CD4-positive, alpha-beta T cell treated with Interleukin-15 for 4 hours (primary cell): ENCODE results near the gene CDK18.

ENCODE experiments used
- DNase-seq: peaks from one replicate; pipeline ENCODE4 v3.0.0-alpha.2; 2020; ENCODE audit warnings: low spot score

CDK18 gene

DNA sequence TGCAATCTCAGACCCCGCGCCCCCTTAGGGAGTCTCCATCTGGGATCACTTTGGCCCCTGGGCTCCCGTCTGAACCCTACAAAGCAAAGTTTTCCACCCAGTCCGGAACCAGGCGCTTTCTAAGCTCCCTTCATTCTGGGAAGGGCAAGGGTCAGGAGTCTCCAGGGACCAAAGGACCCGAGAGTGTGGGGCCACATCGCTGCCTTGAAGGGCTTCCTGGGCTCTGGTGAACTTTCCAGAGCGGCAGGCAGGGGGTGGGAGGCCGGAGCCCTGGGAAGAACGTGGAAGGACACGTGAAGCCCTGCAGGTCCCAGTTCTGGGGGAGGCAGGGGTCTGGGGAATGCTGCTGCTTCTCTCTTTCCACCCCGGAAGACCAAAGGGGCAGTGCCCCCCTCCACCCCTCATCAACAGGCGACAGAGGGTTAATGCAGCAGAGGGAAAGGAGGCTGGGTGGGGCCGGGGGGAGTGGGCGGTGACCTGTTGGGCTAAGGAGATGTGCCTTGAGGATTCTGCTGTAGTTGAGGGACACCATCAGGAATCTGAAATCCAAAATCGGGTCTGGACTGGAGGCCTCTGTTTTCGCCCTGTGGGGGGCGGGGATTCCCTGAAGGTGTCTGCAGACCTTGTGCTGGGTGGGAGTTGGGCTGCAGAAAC, 734 bp downstream of the CDK18 start:
- no peak for DNase-seq

DNA sequence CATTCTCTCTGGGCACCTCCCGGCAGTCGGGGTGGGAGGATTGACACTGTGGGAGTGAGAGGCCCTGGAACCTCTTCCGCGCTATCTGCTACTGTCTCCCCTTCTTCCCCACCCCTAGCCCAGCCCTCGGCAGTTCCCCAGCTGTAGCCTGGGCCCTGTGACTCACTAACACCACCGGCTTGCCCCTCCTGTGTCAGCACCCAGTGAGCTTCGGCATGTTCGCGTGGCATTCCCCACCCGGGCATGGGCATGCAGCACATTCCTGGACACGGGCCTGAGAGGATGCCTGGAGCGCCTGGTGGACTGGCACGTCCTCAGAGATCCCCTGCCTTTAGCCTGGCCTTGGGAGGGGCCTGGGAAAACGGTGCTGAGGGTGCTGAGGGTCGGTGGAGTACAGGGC, 1.3 kb downstream of the CDK18 start:
- DNase-seq, result no peak

DNA sequence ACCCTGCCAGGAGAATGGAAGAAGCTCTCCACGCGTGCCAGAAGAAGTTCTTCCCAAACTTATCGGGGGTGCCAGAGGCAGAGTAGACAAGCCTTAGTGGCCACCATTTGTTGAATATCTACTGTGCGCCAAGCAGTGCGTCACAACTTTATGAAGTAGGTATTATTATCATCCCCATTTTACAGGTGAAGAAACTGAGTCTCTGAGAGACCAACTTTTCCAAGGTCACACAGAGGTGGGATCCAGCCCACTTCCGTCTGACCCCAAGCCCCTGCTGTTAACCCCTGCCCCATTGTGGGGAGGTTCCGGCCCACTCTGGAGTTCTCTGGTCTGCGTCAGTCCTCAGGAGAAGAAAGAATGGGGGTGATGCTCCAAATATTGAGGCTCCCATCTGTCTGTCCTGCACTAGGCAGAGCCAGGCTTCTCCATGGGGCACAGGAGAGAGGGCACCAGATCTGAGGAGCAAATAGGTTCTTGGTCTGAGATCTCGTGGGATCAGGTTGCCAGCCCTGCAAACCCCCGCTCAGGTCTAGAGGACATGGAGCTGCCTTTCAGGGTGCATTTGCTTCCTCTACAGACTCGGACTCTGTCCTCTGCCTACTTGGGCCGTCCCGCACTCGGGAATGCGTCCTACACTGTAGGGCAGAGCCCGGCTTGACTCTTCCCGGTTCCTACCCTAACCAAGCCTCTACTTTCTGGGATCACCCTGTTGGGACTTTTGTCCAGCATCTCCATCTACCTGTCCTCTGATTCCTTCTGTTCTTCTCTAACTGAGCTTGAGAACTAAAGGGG, 2.1 kb downstream of the CDK18 start:
- DNase-seq, result no peak

DNA sequence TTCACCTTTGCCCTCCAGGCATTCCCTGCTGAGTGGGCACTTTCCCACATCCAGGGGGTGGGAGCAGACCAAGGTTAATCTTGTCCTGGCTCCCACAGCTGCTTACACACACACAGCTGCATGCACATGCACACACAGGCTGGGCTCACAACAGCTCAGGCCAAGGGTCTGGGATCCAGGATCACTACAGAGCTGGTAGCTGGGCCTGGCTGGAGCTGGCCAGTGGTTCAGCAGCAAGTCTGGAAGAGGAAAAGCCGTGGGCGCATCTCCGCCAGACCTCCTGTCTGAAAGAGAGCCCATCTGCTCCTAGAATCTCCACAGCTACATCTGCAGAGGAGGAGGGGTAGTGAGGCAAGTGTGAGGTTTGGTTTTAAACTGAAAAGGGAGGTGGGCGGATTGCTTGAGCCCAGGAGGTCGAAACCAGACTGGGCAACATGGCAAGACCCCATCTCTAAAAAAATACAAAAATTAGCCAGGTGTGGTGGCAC, 3.8 kb downstream of the CDK18 start:
- no peak for DNase-seq

DNA sequence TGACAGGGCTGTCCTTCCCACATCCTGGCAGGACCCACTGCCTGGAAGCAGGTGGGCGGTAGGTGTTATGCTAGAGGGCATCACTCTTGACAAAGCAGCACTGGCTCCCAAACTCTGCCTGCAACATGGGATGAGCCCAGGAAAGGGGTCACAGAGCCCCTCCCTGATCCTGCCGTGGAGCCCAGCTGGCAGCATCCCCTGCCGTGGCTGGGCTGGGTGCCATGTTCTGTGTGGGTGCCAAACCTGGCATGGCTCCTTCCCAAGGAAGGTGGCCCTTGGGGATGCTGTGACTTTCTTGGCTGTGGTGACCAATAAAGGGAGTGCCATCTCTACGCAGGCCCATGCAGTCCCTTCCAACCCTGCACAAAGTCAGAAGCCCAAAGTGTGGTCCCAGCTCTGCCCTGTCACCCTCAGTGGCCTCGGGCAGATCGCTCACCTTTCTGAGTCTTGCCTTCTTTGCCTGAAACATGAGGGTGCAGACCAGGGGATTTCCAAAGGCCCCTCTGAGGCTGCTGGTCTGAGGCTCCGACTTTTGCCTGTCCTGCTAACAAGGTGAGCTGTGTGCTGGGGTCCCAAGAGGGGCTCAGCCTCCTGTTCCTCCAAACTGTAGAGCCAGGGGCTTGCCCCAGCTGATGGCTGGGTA, 6.0 kb downstream of the CDK18 start:
- DNase-seq, result no peak

DNA sequence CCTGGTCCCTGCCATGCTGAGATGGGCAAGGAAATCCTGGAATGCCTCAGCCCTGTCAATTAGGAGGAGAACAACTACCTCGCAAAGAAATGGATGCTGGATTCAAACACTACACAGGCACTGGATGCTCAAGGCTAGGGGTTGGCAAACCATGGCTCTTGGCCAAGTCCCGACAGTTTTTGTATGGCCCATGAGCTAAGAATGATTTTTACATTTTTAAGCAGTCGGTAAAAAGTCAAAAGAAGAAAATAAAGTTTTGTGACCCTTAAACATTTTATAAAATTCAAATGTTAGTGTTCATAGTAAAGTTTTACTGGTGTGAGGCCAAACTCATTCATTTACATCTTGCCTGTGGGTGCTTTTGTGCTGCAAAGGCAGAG, 6.5 kb downstream of the CDK18 start:
- no peak for DNase-seq

DNA sequence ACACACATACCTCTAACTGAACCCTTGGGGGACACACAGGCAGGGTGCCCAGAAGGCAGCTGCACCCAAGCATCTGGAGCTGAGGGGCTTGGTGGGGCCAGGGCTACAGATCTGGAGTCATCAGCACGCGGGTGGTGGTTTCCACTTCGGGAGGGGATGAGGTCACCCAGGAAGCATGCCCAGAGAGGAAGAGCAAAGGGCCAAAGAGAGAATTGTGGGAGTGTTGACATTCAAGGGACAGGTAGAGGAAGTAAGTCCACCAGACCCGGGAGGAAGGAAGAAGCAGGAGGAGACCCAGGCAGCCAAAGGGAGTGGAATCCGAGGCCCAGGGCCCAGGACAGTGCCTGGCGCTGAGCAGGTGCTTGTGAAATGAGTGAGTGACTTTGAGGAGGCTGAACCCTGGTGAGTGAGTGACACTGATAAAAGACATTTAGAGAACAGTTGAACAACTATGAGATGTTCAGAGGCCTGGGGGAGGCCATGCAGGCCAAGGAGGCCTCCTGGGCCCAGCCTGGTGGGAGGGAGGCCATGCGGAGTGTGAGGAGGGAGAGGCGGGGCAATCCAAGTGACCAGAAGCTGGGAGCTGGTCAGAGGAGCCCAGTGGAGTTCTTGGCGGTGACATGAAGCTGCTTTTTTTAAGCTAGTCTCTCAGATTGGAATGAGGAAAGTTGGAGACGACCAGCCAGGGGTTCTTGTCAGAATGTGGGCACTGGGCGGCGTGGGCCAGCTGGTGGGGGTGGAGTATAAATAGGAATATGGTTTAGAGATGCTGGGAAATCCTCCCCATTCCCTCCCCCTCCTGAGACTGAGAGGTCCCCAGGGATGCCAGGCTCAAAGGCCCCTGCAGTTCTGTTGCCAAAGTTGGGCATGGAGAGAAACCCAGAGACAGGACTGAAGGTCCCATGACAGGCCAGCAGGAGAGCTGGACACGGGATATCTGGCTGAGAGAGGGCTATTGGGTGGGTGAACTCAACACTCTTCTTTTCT, 7.9 kb downstream of the CDK18 start:
- no peak for DNase-seq

DNA sequence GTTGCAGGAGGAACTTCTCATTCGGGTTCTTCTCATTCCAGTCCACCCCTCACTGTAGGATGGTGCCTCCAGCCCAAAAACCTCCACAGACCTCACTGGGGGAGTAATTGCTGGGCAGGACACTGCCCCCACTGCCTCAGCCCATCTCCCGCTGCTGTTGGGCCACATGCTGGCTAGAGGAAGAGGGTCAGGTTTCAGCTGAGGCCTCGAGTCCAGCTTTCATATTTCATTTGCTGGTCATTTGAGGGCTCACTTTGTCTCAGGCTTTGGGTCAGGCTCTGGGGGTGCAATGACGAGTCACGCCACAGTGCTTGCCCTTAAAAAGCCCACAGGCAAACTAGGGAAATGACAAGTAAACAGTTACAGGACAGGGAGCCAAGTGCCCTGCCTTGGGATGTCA, 9.3 kb downstream of the CDK18 start:
- DNase-seq, result no peak

DNA sequence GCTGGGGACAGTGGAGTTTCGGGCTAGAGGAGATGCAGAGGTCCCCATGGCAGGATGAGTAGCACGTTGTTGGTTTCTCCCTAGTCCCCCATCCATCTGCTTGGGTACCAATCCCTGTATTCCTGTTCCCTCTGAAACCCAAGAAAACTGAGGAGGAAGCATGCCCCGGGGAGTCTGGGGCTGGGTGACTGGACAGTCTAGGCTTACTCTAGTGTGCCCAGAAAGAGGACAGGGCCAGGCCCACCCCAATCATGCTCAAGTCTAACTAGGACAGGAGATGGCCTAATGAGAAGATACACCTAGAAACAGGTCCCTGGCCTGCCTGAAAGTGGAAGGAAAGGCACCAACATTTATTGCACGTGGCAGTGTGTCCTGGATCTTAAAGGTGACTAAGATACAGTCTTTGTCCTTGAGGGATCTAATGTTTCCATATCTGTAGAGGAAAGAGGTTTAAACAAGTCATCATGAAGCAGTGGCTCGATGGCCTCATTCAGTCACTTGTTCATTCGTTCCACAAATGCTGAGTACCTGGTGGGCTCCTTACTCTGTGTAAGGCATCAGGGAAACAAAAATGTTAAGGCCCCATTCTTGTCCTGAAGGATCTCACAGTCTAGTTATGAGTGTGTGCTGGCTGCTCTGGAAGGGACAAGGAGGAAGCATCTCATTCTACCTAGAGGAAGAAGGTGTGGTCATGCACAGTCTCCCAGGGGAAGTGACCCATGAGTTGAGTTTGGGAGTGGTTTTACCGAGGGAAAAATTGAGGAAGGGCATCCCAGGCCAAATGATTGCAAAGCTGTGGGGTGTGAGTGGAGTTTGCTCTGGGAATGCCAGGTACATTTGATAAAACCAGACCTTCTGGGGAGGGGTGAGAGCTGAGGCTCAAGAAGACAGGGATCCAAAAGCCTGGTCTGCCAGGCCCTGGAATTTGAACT, 10.0 kb downstream of the CDK18 start:
- no peak for DNase-seq

DNA sequence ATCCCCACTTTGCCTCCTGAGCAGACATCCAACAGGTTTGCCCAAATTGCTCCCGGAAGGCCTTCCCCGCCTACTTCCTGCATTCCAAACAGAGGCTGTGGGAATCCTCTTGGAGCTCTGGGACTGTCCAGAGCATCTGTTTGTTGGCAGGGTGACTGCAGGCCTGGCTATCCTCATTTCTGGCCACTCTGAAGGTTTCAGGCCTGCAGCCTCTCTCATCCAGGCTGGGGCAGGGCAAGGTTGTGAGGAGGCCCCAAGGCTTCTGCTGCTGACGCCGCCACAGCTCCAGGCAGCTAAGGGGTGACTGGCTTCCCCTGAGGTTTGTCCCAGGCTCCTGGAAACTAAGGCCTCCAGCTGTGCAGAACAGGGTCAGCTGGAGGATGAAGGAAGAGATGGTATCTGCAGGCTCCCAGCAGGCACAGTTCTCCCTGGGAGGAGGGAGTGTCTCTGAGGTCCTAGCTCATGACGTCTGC, 11.3 kb downstream of the CDK18 start:
- DNase-seq, result no peak

DNA sequence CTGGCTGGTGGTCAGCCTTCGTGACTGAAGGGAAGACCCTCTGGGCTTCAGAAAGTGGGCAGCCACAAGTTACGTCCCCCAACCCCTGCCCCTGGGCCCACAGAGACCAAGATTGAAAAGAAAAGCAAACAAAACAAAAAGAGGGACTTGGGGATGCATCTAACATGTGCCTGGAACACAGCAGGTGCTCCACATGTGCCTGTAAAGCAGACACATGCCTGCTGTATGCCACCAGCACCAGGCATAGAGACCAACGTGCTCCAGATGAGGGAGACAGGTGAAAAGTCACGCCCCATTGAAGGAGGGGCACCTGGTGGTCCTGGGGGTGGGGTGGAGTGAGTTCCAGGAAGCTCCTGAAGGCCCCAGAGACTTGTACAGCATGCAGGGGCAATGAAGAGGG, 11.9 kb downstream of the CDK18 start:
- DNase-seq, result no peak

DNA sequence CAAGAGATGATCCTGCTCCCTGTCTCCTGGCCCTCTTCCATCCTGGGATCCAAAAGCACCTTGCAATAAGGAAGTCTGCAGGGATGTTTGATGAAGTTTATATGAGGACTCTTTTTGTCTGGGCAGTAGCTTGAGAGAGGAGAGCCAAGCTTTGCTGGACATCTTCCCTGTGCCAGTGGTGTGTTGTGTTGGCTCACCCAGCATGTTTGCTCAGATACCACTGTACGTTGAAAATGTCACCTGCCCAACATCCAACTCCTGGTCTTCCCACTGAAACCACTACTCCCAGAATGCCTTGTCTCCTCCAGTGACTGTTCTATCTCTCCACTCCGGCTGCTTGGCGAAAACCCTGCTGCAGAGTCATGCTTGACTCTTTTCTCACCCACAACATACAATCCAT, 12.8 kb downstream of the CDK18 start:
- no peak for DNase-seq

DNA sequence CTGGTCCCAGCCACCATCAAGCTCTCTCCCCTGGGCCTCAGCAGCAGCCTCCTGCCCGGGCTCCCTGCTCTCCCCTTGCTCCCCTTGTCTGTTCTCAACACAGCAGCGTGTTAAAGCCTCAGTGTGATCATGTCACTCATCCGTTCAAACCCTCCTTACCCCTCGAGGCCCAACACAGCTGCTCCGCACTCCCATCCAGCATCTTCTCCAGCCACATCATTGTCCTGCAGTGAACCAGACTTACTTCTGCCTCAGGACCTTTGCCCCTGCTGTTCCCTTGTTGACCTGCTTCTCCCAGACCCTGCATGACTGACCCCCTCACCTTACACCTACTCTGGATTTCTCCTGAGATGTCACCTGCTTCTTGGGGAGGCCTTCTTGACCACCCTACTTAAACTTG, 13.3 kb downstream of the CDK18 start:
- no peak for DNase-seq

DNA sequence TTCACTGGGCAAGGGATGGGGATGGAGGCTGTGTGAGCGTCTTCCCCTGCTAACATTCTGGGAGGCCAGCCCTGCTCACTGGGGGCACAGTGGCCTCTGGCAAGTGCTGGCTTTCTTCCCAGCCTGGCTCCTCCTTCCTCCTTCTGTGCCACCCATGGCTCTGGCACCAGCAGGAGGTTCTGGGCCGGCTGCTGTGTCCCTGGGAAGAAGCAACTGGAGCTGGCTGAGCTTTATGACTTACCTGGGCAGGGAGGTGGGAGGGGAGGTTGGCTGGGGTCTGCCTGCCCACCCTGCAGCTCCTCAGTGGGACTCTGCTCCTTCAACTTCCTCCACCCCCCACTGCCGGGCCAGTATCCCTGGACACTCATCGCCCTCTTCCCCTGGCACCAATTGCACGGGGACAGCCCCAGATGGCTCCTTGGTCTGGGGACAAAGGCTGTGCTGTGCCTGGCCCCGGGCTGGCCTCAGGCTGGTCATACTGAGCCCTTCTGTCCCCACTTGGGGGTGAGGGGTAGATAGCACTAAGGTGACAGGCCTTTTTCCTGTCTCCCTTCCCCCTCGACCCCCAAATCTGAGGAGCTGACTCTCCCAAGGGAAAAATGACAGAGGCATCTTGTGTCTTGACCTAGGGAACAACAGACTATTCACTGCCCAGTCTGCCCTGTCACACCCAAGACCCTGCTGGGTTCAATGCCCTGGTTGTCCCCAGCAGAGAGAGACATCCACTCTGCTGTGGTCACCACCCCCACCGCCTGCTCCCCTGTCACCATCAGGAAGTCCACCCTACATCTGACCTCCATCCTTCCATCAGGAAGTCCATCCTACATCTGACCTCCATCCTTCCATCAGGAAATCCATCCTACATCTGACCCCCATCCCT, 14.4 kb downstream of the CDK18 start:
- DNase-seq, result no peak

DNA sequence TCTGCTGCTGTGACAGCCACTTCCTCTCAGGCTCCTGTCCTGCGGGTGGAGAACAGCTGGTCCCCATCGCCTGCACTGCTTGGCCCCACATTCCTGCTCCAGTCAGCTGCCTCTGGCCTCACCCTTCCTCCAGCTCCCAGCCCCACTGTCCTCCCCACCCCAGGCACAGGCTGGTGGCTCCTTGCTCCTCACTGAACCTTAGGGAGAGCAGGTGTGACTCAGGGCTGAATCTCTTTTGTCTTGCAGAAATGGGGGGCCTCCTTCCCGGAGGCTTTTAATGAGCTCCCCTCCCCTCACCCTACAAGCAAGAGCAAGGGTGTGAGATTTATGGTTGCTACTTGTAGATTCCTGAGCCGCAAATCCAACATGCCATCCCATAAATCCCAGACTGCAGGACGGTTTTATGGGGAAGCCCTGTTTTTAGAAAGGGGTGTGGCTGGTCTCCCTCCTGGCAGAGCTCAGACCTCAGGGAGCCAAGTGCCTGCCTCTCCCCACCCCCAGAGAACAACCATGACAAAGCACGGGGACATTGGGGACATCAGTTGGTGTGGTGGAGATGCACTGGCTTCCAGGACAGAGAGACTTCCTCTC, 15.2 kb downstream of the CDK18 start:
- no peak for DNase-seq

DNA sequence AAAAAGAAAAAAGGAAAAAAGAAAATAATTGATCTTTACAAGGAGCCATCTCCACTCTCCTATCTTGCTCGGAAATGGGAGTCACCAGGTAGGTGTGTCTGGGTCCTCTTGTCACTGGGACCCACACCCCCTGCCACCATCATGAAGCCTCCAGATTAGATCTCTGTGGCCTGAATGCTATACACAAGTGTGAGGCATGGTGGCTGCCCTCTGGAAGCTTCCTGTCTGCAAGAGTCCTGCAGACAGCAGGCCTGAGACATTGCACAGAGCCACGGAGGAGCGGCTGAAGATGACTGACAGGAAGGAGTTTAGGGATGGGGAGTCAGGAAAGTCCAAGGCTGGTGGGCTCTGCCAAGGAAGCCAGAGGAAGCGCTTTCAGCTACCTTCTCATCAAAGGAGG, 16.2 kb downstream of the CDK18 start:
- DNase-seq, result no peak

DNA sequence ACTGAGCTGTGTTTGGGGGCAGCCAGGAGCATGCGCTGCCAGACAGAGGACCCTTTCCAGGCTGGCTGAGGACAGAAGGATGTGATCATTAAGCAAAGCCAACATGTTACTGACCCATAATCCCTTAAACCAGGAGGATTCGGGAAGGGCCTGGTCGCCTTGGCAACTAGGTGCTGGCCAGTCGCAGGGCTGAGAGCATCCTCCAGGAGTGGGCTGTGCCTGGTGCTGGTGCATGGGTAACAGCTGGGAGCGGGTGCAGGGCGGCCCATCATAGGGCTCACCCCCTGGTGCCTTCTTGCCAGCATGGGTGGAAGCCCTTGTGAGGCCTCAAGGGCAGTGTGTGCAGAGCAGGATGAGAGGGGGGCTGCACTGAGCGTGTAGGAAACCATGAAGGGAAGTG, 17.2 kb downstream of the CDK18 start:
- DNase-seq, result no peak

DNA sequence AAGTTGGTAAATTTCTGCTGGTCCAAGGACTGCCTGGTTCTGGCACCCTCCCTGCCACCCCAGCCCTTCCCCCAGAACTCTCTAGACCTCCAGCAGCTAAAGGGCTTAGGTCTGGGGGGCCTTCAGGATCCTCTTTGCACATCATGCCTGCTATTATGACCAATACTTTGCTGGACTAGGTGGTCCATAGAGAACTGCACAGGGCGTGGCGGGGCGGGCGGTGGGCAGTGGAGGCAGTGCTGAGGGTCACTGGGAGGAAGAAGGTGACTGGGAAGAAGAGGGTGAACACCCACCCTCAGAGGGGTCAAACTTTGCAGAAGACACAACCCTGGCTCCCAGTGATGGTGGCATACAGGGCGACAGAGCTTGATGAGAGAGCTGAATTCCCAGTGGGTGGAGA, 18.2 kb downstream of the CDK18 start:
- DNase-seq, result no peak

DNA sequence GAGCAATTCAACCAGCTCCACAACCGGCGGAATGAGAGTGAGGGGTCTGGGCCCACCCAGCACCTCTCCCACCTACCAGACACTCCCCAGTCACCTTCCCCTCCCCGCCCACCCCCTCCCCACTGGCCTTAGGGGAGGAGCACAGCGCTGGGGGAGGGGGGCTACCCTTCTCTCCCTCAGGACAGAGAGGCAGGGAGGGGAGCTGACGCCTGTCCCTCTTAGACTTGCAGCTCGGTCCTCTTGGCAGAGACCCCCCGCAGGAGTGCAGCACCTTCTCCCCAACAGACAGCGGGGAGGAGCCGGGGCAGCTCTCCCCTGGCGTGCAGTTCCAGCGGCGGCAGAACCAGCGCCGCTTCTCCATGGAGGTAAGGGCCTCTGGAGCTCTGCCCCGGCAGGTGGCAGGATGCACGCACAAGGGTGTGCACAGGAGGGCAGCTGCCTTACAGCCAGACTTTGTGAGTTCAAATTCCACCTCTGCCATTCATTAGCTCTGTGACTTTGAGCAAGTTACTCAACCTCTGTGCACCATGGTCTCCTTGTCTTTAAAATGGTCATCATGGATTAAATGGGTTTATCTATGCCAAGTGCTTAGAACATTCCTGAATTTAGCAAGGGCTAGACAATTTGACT, 18.9 kb downstream of the CDK18 start:
- no peak for DNase-seq
